PC-3 (cell line): Measurements from ENCODE around the gene CETN2. TPM values are rescaled to one million over a fixed set of nuclear protein-coding genes. Genes with fewer than 3 reads are reported as not detected.

Source experiments
- ATAC-seq: fragments of 200-7000 bp; cut with Tn5 transposase; 2 replicates; pipeline ENCODE4 v1.9.1; 2020; ENCODE audit warnings: mild to moderate bottlenecking, moderate library complexity
- BruUV-seq: library from RNA; stranded (reverse); fragments of 400-500 nt; replicated peaks from 2 replicates; lab custom pipeline; 2021; lab: Mats Ljungman, UMichigan
- CTCF ChIA-PET: fragments of 300-600 bp; sonication (Branson Sonifier 250); formaldehyde crosslinking; loops from one replicate; lab custom pipeline; 2022; ENCODE audit warnings: antibody characterized with exemption; lab: Charles Lee
- POLR2A ChIA-PET: fragments of 300-600 bp; sonication (Branson Sonifier 250); formaldehyde crosslinking; loops from one replicate; lab custom pipeline; 2022; ENCODE audit warnings: antibody characterized with exemption; ENCODE audit not compliant: unreplicated experiment; lab: Charles Lee
- DNase-seq: peaks from one replicate; pipeline ENCODE4 v3.0.0-alpha.2; 2015
- H2AFZ ChIP-seq: fragments of 300-600 bp; sonication (generic); 2 replicates; pipeline ENCODE4 v1.6.0; 2016; ENCODE audit warnings: antibody characterized with exemption, low read length
- H3F3A ChIP-seq: fragments of 300-600 bp; sonication (generic); one replicate; pipeline ENCODE4 v1.6.0; 2017; ENCODE audit warnings: antibody characterized with exemption, low read length, control low read depth, mild to moderate bottlenecking; ENCODE audit not compliant: unreplicated experiment
- H3K27ac ChIP-seq: fragments of 300-600 bp; sonication (generic); 2 replicates; pipeline ENCODE4 v1.5.1; 2016; ENCODE audit warnings: mild to moderate bottlenecking, low read length
- H3K27me3 ChIP-seq: fragments of 300-600 bp; sonication (generic); 2 replicates; pipeline ENCODE4 v1.6.1; 2016; ENCODE audit warnings: low read length, mixed read lengths
- H3K36me3 ChIP-seq: fragments of 300-600 bp; sonication (generic); 2 replicates; pipeline ENCODE4 v1.6.1; 2016; ENCODE audit warnings: low read depth, mixed run types, low read length, mixed read lengths
- H3K4me1 ChIP-seq: fragments of 300-600 bp; sonication (generic); 2 replicates; pipeline ENCODE4 v1.5.1; 2016; ENCODE audit warnings: low read length; ENCODE audit not compliant: insufficient read depth
- H3K4me2 ChIP-seq: fragments of 300-600 bp; sonication (generic); 2 replicates; pipeline ENCODE4 v1.6.0; 2016; ENCODE audit warnings: low read length
- H3K4me3 ChIP-seq: fragments of 300-600 bp; sonication (generic); 2 replicates; pipeline ENCODE4 v1.5.1; 2016; ENCODE audit warnings: mild to moderate bottlenecking, low read length, mixed read lengths
- H3K79me2 ChIP-seq: fragments of 300-600 bp; sonication (generic); 2 replicates; pipeline ENCODE4 v1.6.1; 2017; ENCODE audit warnings: low read length, mixed read lengths
- H3K9ac ChIP-seq: fragments of 300-600 bp; sonication (generic); 2 replicates; pipeline ENCODE4 v1.6.0; 2016; ENCODE audit warnings: mild to moderate bottlenecking, low read length
- H3K9me2 ChIP-seq: fragments of 300-600 bp; sonication (generic); replicated peaks from 2 replicates; pipeline ENCODE4 v1.6.1; 2016; ENCODE audit warnings: mixed run types, low read length, mixed read lengths
- H3K9me3 ChIP-seq: fragments of 300-600 bp; sonication (generic); 2 replicates; pipeline ENCODE4 v1.6.1; 2016; ENCODE audit warnings: low read length, mixed read lengths
- H4K20me1 ChIP-seq: fragments of 300-600 bp; sonication (generic); 2 replicates; pipeline ENCODE4 v1.6.1; 2016; ENCODE audit warnings: low read length, mixed read lengths
- EZH2 ChIP-seq: fragments of 300-600 bp; sonication (generic); IDR thresholded peaks from one replicate; pipeline ENCODE4 v1.6.1; 2017; ENCODE audit warnings: antibody characterized with exemption, mild to moderate bottlenecking, low read length; ENCODE audit not compliant: unreplicated experiment
- EZH2phosphoT487 ChIP-seq: fragments of 300-600 bp; sonication (generic); IDR thresholded peaks from 2 replicates; pipeline ENCODE4 v1.6.1; 2018; ENCODE audit warnings: mild to moderate bottlenecking, antibody characterized with exemption, low read length, borderline replicate concordance
- intact Hi-C: fragments of 100-400 bp; cut with micrococcal nuclease; formaldehyde crosslinking; loops from 2 replicates; pipeline ENCODE4 v1.9.0; 2023
- total RNA-seq: library from RNA; depleted of rRNA; stranded (reverse); fragments of >200 nt; gene quantifications from 2 replicates; pipeline ENCODE4 v1.2.3, GENCODE V29; 2014
- TF ChIP-seq, protein P1 (sequence below): fragments of 300-600 bp; sonication (generic); conservative IDR thresholded peaks from 2 replicates; pipeline ENCODE4 v1.5.1; 2017; ENCODE audit warnings: antibody characterized with exemption, low read depth, mild to moderate bottlenecking, low read length

Gene CETN2
- total RNA-seq, 1 experiment from 2014 or later, result 40.9 TPM

DNA sequence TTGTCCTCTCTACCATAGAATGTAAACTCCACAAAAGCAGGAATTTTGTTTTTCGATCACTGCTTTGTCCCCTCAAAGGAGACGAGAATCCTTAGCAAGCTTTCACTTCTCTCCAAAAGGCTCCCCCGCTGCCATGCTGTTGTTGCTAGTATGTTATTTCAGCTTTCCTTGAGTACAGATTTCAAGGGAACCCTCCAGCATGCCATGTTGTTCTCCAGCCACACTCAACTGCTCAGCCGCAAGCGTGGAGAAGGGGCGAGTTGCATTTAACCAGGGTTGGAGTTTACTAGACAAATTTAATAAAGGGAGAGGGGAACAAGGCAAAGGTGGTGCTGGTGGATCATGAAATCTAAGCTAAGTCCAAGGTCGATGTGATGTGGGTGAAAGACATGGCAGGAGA, 23.4 kb upstream of the CETN2 start:
- CTCF ChIA-PET, result no interaction called here
- H3K4me2 ChIP-seq, result no peak overlapping the region
- peaks cover 2% of the 10 kb centered on the region; the same call in 1 of the 2 replicates for H3K36me3 ChIP-seq
- H3K4me3 ChIP-seq, result no peak overlapping the region
- no peak for DNase-seq
- ATAC-seq, result no peak
- H3K27ac ChIP-seq, result no peak overlapping the region
- intact Hi-C loops, result no loop called here
- no peaks in the 10 kb centered on the region for H3K79me2 ChIP-seq
- no peaks in the 10 kb centered on the region for H3F3A ChIP-seq
- POLR2A ChIA-PET, result no interaction called here
- BruUV-seq, result no TSS peak
- no peak for TF ChIP-seq EZH2
- TF ChIP-seq, protein P1, sequence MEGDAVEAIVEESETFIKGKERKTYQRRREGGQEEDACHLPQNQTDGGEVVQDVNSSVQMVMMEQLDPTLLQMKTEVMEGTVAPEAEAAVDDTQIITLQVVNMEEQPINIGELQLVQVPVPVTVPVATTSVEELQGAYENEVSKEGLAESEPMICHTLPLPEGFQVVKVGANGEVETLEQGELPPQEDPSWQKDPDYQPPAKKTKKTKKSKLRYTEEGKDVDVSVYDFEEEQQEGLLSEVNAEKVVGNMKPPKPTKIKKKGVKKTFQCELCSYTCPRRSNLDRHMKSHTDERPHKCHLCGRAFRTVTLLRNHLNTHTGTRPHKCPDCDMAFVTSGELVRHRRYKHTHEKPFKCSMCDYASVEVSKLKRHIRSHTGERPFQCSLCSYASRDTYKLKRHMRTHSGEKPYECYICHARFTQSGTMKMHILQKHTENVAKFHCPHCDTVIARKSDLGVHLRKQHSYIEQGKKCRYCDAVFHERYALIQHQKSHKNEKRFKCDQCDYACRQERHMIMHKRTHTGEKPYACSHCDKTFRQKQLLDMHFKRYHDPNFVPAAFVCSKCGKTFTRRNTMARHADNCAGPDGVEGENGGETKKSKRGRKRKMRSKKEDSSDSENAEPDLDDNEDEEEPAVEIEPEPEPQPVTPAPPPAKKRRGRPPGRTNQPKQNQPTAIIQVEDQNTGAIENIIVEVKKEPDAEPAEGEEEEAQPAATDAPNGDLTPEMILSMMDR, result no peak
- no peak for TF ChIP-seq EZH2phosphoT487
- H3K4me1 ChIP-seq, result no peaks in the 10 kb centered on the region
- H3K9me2 ChIP-seq, result no peaks in the 10 kb centered on the region
- no peaks in the 10 kb centered on the region for H3K9me3 ChIP-seq
- H2AFZ ChIP-seq, result no peak overlapping the region
- no peaks in the 10 kb centered on the region for H3K27me3 ChIP-seq
- no peak overlapping the region for H3K9ac ChIP-seq
- no peaks in the 10 kb centered on the region for H4K20me1 ChIP-seq

DNA sequence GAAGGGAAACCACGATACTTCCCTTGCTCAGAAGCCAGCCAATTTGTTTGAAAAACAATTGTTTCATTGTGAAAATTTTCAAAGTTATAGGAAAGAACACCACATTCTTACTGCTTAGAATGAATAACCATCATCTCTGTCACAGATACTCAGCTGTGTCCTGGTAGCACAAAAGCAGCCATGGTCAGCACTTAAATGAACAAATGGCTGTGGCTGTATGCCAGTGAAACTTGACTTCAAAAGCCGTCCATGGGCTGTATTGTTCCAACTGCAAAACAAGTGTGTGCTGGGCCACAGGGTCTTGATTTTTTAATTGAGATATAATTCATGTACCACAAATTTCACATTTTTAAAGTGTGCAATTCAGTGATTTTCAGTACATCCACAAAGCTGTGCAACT, 19.9 kb upstream of the CETN2 start:
- ATAC-seq (no peak), DNase-seq (no peak)
- no peaks in the 10 kb centered on the region for H3K4me1 ChIP-seq
- H4K20me1 ChIP-seq, result no peaks in the 10 kb centered on the region
- no peak overlapping the region for H3K27ac ChIP-seq
- H3K4me2 ChIP-seq, result no peak overlapping the region
- no peaks in the 10 kb centered on the region for H3K27me3 ChIP-seq
- H3K9me2 ChIP-seq, result no peaks in the 10 kb centered on the region
- H3F3A ChIP-seq, result no peaks in the 10 kb centered on the region
- H3K36me3 ChIP-seq, result peaks cover 10% of the 10 kb centered on the region; the same call in 1 of the 2 replicates
- H3K9me3 ChIP-seq, result no peaks in the 10 kb centered on the region
- POLR2A ChIA-PET, result no interaction called here
- H2AFZ ChIP-seq, result no peak overlapping the region
- BruUV-seq, result no TSS peak
- H3K79me2 ChIP-seq, result 0 out of 2 replicates have a peak, but pooled peaks cover 3% of the 10 kb centered on the region
- TF ChIP-seq EZH2, result no peak
- TF ChIP-seq EZH2phosphoT487, result no peak
- TF ChIP-seq, protein P1, result no peak
- no peak overlapping the region for H3K4me3 ChIP-seq
- intact Hi-C loops, result no loop called here
- H3K9ac ChIP-seq, result no peak overlapping the region
- CTCF ChIA-PET, result no interaction called here

DNA sequence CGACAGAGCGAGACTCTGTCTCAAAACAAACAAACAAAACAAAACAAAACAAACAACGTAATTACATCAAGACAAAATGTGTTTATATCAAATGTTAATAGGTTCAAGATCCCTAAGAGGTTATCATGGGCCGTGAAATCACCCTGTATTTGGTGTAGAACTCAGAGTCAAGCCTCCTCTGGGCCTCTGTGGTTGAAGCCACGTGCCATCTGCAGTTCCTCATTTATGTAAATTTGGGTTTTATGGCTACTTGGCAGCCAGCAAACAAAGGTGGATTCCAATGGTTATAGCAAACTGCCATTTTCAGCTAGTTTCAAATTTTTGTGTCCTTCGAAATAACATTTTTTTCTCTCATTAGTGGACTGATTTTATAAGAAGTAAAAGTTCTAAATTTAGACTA, 16.7 kb upstream of the CETN2 start:
- Histone ChIP-seq H3K27me3 (no peaks in the 10 kb centered on the region), H3K4me1 (0 out of 2 replicates have a peak, but pooled peaks cover 7% of the 10 kb centered on the region), H3K79me2 (peaks cover 35% of the 10 kb centered on the region), H2AFZ (no peak overlapping the region), H3K36me3 (peaks cover 8% of the 10 kb centered on the region), H3F3A (no peaks in the 10 kb centered on the region), H3K9ac (no peak overlapping the region), H3K9me2 (no peaks in the 10 kb centered on the region), H3K4me3 (no peak overlapping the region), H4K20me1 (no peaks in the 10 kb centered on the region), H3K27ac (no peak overlapping the region), H3K4me2 (no peak overlapping the region), H3K9me3 (no peaks in the 10 kb centered on the region)
- ATAC-seq (no peak), DNase-seq (no peak)
- POLR2A ChIA-PET, result no interaction called here
- intact Hi-C loops, result no loop called here
- TF ChIP-seq EZH2phosphoT487 (no peak), EZH2 (no peak)
- TF ChIP-seq, protein P1, result no peak
- CTCF ChIA-PET, result no interaction called here
- BruUV-seq, result no TSS peak
